ENCODE data around the gene SCFD2.
"Not testable (repeated sequence)": the region's sequence is repeated elsewhere in the genome, so short reads cannot be mapped to it uniquely, and the experiment has no call there.

GRCh38 chr4:53409479-53409878 is 43.6 kb upstream of the SCFD2 start:
- not testable (repeated sequence) for TF ChIP-seq CTCF (IDR thresholded peaks at IDR 0.05); EP300 (IDR thresholded peaks at IDR 0.05; ENCODE audit: low read depth); POLR2A (IDR thresholded peaks at IDR 0.05); POLR2AphosphoS5 (IDR thresholded peaks at IDR 0.05)
